Ishikawa (cell line): ENCODE measurements around the gene PTPRU.

ENCODE experiments used
- CEBPB ChIP-seq: IDR thresholded peaks from 2 replicates; pipeline ENCODE4 v1.6.1; 2012
- EGR1 ChIP-seq: IDR thresholded peaks from 2 replicates; pipeline ENCODE4 v1.6.1; 2012
- TAF1 ChIP-seq: IDR thresholded peaks from 2 replicates; pipeline ENCODE4 v1.6.1; 2012; ENCODE audit warnings: low read depth, mild to moderate bottlenecking
- TCF12 ChIP-seq: IDR thresholded peaks from 2 replicates; pipeline ENCODE4 v1.6.1; 2012; ENCODE audit warnings: low read depth
- TEAD4 ChIP-seq: IDR thresholded peaks from 2 replicates; pipeline ENCODE4 v1.6.1; 2012
- TF ChIP-seq, protein P1 (sequence below): IDR thresholded peaks from 2 replicates; pipeline ENCODE4 v1.6.1; 2012
- TF ChIP-seq, protein P2 (sequence below): IDR thresholded peaks from 2 replicates; pipeline ENCODE4 v1.6.1; 2012; ENCODE audit warnings: low read depth, mild to moderate bottlenecking

GRCh38 chr1:29362116-29362515 is 125.8 kb downstream of the PTPRU start:
- TF ChIP-seq EGR1 (no peak), CEBPB (no peak), TEAD4 (no peak), TCF12 (no peak), TAF1 (no peak)
- TF ChIP-seq, protein P1, sequence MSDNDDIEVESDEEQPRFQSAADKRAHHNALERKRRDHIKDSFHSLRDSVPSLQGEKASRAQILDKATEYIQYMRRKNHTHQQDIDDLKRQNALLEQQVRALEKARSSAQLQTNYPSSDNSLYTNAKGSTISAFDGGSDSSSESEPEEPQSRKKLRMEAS = no peak
- TF ChIP-seq, protein P2, sequence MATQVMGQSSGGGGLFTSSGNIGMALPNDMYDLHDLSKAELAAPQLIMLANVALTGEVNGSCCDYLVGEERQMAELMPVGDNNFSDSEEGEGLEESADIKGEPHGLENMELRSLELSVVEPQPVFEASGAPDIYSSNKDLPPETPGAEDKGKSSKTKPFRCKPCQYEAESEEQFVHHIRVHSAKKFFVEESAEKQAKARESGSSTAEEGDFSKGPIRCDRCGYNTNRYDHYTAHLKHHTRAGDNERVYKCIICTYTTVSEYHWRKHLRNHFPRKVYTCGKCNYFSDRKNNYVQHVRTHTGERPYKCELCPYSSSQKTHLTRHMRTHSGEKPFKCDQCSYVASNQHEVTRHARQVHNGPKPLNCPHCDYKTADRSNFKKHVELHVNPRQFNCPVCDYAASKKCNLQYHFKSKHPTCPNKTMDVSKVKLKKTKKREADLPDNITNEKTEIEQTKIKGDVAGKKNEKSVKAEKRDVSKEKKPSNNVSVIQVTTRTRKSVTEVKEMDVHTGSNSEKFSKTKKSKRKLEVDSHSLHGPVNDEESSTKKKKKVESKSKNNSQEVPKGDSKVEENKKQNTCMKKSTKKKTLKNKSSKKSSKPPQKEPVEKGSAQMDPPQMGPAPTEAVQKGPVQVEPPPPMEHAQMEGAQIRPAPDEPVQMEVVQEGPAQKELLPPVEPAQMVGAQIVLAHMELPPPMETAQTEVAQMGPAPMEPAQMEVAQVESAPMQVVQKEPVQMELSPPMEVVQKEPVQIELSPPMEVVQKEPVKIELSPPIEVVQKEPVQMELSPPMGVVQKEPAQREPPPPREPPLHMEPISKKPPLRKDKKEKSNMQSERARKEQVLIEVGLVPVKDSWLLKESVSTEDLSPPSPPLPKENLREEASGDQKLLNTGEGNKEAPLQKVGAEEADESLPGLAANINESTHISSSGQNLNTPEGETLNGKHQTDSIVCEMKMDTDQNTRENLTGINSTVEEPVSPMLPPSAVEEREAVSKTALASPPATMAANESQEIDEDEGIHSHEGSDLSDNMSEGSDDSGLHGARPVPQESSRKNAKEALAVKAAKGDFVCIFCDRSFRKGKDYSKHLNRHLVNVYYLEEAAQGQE = no peak
